T-helper 17 cell (primary cell): ENCODE data around the gene PTPRN2. TPM values are rescaled to one million over a fixed set of nuclear protein-coding genes. Genes with fewer than 3 reads are reported as not detected.

Source experiments
- ATAC-seq: fragments of 150-1000 bp; cut with Tn5 transposase; 2 replicates; pipeline ENCODE4 v1.10.0; 2021; ENCODE audit warnings: mild to moderate bottlenecking, moderate library complexity
- DNase-seq, 3 donors: peaks; one replicate each; pipeline versions ENCODE4 v3.0.0 to v3.0.0-alpha.2; 2020 to 2021
- H3K9me3 ChIP-seq: one replicate; pipeline ENCODE4 v1.7.0; 2013; ENCODE audit warnings: low read length, mild to moderate bottlenecking; ENCODE audit not compliant: control insufficient read depth, poor library complexity, severe bottlenecking
- H3K27ac Mint-ChIP-seq: one replicate; pipeline ENCODE4 v1.8.0; 2022; ENCODE audit warnings: mild to moderate bottlenecking, moderate library complexity, mixed read lengths
- H3K27me3 Mint-ChIP-seq: one replicate; pipeline ENCODE4 v1.8.0; 2022; ENCODE audit warnings: mixed read lengths
- H3K36me3 Mint-ChIP-seq: one replicate; pipeline ENCODE4 v1.8.0; 2022; ENCODE audit warnings: low read depth, mixed read lengths
- H3K4me1 Mint-ChIP-seq: one replicate; pipeline ENCODE4 v1.8.0; 2022; ENCODE audit warnings: mild to moderate bottlenecking, mixed read lengths
- H3K4me3 Mint-ChIP-seq: one replicate; pipeline ENCODE4 v1.8.0; 2022; ENCODE audit warnings: mild to moderate bottlenecking, moderate library complexity, mixed read lengths
- total RNA-seq, 4 donors: library from RNA in 2 of 4; stranded (reverse) in 2 of 4; gene quantifications; one replicate each; pipeline ENCODE4 v1.2.3 and lab custom pipeline; 2022 to 2026

PTPRN2 gene
- total RNA-seq, 2 donors from 2014 or later = 0.42 to 0.57 TPM

DNA sequence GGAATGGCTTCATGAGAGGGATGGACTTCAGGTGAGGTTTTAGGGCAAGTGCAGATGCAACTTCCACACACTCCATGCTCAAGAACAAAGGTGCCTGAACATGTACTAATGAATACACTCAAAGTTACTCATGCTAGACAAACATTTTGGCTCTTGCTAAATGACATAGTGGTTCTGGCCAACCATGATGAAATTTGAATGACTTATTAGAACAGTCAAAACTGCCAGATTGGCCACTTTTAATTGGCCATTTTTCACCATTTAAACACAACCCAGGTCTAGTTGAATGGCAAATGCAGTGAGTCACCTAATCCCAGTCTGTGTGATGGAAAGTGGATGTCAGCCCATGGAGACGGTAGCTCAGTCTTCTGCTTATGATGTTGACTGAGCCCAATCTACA is 4.9 kb upstream of the PTPRN2 start:
- peaks cover 4% of the 10 kb centered on the region for H3K9me3 ChIP-seq
- Mint-ChIP-seq H3K36me3 (no peaks in the 10 kb centered on the region), H3K4me3 (no peak overlapping the region), H3K27ac (no peak overlapping the region), H3K27me3 (no peaks in the 10 kb centered on the region), H3K4me1 (no peaks in the 10 kb centered on the region)
- ATAC-seq (no peak), DNase-seq (no peak)

DNA sequence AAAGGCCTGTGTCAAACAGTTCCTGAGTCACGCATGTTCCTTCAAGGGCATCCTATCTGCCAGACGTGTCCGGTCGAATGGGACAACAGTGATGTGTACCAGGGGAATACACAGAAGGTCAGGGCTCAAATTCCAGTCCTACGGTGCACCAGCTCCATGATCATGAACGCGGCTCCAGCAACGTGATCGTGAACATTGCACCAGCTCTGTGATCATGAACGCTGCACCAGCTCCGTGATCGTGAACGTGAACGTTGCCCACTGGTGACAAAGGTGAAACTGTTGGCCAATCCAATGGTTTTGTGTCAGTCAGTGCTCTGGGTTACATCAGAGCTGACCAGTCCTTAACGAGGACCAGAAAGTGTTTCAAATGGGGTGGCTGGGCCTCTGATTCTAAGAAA is 4.3 kb upstream of the PTPRN2 start:
- no peak for DNase-seq
- peaks cover 4% of the 10 kb centered on the region for H3K9me3 ChIP-seq
- Mint-ChIP-seq H3K36me3 (no peaks in the 10 kb centered on the region), H3K27me3 (no peaks in the 10 kb centered on the region), H3K27ac (no peak overlapping the region), H3K4me3 (no peak overlapping the region), H3K4me1 (no peaks in the 10 kb centered on the region)
- no peak for ATAC-seq

DNA sequence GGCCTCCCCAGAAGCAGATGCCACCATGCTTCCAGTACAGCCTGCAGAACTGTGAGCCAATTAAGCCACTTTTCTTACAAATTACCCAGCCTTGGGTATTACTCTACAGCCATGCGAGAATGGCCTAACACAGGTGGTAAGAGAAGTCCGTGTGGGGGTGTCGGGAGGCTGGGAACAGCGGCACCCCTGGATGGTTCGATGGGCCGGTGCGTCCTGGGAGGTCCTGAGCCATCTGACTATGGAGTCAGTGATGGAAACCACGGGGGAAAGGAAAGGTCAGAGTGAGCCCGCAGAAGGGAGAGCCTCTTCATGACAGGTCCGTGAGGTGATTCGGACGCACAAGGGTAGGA is 2.5 kb upstream of the PTPRN2 start:
- peaks cover 3% of the 10 kb centered on the region for H3K4me1 Mint-ChIP-seq
- no peaks in the 10 kb centered on the region for H3K36me3 Mint-ChIP-seq
- peaks cover 12% of the 10 kb centered on the region for H3K27me3 Mint-ChIP-seq
- H3K9me3 ChIP-seq = peaks cover 3% of the 10 kb centered on the region
- ATAC-seq = no peak
- H3K27ac Mint-ChIP-seq = no peak overlapping the region
- no peak for DNase-seq
- H3K4me3 Mint-ChIP-seq = no peak overlapping the region

DNA sequence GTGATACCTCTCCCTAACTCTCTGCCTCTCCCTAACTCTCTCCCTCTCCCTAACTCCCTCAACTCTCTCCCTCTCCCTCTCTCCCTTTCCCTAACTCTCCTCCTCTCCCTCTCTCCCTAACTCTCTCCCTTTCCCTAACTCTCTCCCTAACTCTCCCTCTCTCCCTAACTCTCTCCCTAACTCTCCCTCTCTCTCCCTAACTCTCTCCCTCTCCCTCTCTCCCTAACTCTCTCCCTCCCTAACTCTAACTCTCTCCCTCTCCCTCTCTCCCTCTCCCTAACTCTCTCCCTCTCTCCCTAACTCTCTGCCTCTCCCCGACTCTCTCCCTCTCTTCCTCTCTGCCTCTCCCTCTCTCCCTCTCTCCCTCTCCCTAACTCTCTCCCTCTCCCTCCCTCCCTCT is 2.0 kb upstream of the PTPRN2 start:
- peaks cover 17% of the 10 kb centered on the region for H3K27me3 Mint-ChIP-seq
- H3K4me3 Mint-ChIP-seq = no peak overlapping the region
- no peaks in the 10 kb centered on the region for H3K9me3 ChIP-seq
- ATAC-seq (no peak), DNase-seq (no peak)
- peaks cover 3% of the 10 kb centered on the region for H3K4me1 Mint-ChIP-seq
- no peaks in the 10 kb centered on the region for H3K36me3 Mint-ChIP-seq
- no peak overlapping the region for H3K27ac Mint-ChIP-seq

DNA sequence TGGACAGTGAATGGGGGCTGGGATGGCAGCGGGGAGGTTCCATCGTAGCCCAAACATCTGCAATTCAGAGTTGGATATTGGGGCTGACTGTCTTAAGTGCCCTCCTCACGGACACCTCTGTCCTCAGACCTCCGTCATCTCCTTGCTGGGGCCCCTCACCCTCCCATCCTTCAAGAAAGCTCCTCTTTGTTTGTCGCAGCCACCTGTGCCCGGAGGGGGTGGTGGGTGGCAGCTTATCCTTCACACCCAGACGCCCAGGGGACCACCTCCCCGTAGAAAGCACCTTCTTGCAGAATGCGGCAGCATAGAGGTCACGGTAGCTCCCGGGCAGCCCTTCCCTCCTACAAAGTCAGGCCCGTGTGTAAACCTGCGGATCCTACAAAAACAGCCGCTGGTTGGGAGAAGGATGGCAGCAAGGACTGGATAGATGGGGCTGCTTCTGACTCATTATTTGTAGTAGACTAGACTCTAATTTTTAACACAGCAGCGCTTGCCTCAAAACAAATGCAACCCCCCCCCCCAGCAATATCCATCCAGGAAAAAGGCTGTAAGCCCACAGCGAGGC is 1.3 kb upstream of the PTPRN2 start:
- DNase-seq (no peak), ATAC-seq (no peak)
- H3K4me3 Mint-ChIP-seq = peak overlapping the region; percentile 76
- no peaks in the 10 kb centered on the region for H3K36me3 Mint-ChIP-seq
- H3K4me1 Mint-ChIP-seq = peaks cover 6% of the 10 kb centered on the region
- H3K9me3 ChIP-seq = no peaks in the 10 kb centered on the region
- H3K27me3 Mint-ChIP-seq = peaks cover 24% of the 10 kb centered on the region
- no peak overlapping the region for H3K27ac Mint-ChIP-seq

DNA sequence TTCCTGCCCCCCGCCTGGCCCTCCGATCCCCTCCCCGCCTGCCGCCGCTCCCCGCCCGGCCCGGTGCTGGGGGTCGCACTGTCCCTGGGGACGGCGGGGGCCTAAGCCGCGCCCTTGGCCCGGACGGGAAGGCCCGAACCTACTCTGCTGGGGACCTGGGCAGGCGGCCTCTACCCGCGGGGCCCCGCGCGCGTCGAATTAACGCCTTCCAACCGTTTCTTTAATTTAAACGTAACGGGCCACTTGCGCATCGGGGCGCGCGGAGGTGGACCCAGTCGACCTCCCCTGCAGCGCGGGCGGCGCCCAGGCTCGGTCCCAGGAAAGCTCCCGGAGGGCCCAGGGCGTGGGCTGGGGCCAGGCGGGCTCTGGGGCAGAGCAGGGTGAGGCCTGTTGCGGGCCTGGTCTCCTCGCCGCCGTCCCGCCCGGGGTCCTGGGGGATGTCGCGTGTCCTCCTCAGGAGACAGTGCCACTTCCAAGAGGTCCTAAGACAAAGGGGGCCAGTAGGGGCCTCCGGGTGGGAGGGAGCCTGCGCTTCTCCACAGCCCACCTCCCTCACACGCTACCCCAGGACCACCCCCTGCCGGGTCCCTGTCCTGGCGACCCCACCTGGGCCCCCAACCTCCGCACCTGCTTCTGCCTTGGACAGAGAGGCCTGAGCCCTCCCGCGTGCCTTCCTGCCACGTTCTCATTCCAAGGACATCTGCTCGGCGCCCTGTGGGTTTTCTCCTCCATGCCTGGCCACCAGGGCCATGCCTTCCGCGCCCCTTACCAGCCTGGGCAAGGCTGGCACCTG is 658 bp upstream of the PTPRN2 start:
- peaks cover 31% of the 10 kb centered on the region for H3K27me3 Mint-ChIP-seq
- no peak overlapping the region for H3K27ac Mint-ChIP-seq
- H3K4me3 Mint-ChIP-seq = peak overlapping the region; percentile 76
- DNase-seq = no peak
- H3K4me1 Mint-ChIP-seq = peaks cover 6% of the 10 kb centered on the region
- no peaks in the 10 kb centered on the region for H3K36me3 Mint-ChIP-seq
- ATAC-seq = peak; percentile 3
- H3K9me3 ChIP-seq = no peaks in the 10 kb centered on the region

DNA sequence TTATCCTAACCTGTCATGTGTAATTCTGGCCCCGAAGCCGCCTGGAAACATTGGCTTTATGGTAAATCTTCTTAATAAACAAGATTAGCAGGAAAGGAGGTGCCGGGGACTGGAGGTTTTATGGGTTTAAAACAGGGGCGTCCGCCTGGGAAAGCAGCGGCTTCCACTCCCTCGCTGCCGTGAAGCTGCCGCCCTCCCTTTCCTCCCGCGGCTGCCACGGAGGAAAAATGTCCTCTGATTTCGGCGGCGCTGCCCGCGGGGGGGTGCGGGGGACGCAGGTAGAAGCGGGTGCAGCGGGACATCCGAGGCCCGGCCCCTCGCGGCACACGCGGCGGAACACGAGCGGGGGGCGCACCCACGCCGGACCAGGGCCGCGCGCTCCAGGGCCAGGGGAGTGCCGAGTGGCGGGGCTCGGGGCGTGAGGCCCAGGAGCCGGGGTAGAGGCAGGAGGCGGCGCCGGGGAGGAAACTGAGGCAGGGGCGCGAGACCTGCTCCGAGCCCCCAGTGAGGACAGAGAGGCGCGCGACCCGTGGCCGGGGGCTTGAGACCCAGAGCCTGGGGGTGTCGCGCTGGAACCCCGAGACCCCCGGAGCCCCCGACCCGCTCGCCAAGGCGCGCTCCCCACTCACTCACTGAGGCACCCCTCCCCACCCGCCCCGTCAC is 993 bp downstream of the PTPRN2 start:
- ATAC-seq = no peak
- no peaks in the 10 kb centered on the region for H3K9me3 ChIP-seq
- peak overlapping the region; percentile 86 for H3K4me3 Mint-ChIP-seq
- no peak for DNase-seq
- no peak overlapping the region for H3K27ac Mint-ChIP-seq
- H3K4me1 Mint-ChIP-seq = peaks cover 6% of the 10 kb centered on the region
- no peaks in the 10 kb centered on the region for H3K36me3 Mint-ChIP-seq
- H3K27me3 Mint-ChIP-seq = peaks cover 36% of the 10 kb centered on the region

DNA sequence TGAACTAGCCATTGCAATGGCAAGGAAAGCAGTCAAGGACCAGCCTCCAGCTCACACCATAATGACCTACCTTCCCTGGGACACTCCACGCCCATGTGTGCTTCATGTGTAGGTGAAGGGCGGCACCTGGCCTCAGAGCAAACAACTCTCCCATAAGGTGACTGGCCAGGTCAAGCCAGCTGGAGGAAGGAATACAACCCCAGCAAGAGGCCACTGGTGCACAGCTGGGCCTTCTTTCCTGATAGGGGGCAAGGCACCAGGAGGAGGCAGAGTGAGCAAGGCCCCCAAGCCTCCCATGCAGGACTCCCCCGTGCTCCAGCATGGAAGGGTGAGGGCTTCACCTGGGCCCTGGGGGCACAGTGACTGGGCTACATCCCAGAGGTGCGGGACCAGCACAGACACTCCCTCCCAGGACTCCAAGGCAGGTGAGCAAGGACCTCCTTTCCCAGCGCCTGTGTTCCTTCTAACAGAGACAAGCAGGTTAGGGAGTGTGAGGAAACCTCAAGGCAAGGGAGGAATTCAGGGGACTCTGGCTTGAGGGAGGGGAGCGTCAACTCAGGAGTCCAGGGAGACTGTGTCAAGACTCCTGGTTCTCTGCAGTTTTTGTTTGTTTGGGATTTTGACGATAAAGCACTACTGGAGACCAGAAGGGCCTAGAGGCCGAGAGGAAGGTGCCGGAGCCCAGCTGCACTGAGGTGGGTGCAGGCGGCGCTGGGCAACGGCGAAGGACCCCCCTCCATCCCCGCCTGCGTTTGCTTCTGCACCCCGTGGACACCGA is 1.7 kb downstream of the PTPRN2 start:
- H3K36me3 Mint-ChIP-seq = no peaks in the 10 kb centered on the region
- no peak overlapping the region for H3K27ac Mint-ChIP-seq
- peaks cover 6% of the 10 kb centered on the region for H3K4me1 Mint-ChIP-seq
- ATAC-seq (no peak), DNase-seq (no peak)
- peak overlapping the region; percentile 86 for H3K4me3 Mint-ChIP-seq
- no peaks in the 10 kb centered on the region for H3K9me3 ChIP-seq
- peaks cover 36% of the 10 kb centered on the region for H3K27me3 Mint-ChIP-seq

DNA sequence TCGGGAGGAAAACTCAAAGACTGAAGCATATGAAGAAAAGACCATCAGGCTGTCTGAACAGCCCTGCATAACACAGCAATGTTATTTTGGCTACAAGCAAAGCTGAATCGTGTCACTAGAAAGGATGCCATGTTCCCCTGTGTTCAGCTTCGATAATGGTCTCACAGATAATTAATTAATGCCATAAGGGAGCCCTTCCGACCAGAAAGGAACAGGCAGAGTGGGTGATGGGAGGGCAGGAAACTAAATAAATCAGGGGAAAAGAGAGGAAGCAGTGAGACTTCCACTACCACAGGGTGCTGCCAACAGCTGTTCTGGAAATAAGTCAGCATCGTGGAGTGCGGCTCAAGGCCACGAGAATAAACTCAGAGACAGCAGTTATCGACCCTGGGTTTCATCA is 3.2 kb downstream of the PTPRN2 start:
- DNase-seq (no peak), ATAC-seq (no peak)
- no peak overlapping the region for H3K27ac Mint-ChIP-seq
- peaks cover 6% of the 10 kb centered on the region for H3K4me1 Mint-ChIP-seq
- no peaks in the 10 kb centered on the region for H3K36me3 Mint-ChIP-seq
- no peak overlapping the region for H3K4me3 Mint-ChIP-seq
- H3K27me3 Mint-ChIP-seq = peaks cover 36% of the 10 kb centered on the region
- no peaks in the 10 kb centered on the region for H3K9me3 ChIP-seq

DNA sequence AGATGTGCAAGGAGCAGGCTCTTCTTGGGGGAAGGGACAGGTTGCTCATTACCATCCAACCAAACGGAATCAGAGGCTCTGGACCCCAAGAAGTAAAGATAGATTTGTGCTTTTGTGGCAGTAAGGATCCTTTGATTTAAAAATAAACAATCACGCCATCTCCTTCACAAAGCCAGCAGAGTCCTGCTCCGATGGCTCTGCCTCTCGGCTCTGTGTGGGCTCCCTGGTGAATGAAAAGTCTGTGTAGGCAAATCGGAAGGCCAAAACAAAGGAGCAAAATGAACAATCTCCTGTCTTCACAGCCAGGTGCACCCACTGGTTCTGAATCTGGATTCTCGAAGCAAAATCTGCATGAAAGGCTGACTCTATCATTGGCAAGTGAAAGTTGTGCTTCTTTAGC is 3.8 kb downstream of the PTPRN2 start:
- no peak overlapping the region for H3K4me3 Mint-ChIP-seq
- ATAC-seq (no peak), DNase-seq (no peak)
- no peaks in the 10 kb centered on the region for H3K9me3 ChIP-seq
- peaks cover 6% of the 10 kb centered on the region for H3K4me1 Mint-ChIP-seq
- no peaks in the 10 kb centered on the region for H3K36me3 Mint-ChIP-seq
- peaks cover 36% of the 10 kb centered on the region for H3K27me3 Mint-ChIP-seq
- no peak overlapping the region for H3K27ac Mint-ChIP-seq

DNA sequence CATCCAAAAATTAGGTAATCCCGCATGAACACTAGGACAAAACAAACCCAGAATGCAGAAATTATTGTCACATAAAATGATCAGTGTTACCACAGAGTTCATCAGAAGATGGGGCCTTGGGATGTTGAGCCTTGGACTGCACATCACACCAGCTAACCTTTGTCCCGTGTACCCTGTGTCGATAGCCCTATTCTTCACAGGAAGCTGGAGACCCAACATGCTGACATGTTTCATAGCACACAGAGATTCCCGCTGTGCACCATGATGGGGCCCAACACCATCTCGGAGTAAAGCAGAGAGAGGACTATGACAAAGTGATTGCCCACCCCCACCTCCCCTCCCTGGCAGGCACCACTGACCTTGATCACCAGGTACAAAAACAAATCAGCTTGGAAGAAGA is 4.5 kb downstream of the PTPRN2 start:
- H3K27ac Mint-ChIP-seq = no peak overlapping the region
- ATAC-seq = no peak
- H3K36me3 Mint-ChIP-seq = no peaks in the 10 kb centered on the region

DNA sequence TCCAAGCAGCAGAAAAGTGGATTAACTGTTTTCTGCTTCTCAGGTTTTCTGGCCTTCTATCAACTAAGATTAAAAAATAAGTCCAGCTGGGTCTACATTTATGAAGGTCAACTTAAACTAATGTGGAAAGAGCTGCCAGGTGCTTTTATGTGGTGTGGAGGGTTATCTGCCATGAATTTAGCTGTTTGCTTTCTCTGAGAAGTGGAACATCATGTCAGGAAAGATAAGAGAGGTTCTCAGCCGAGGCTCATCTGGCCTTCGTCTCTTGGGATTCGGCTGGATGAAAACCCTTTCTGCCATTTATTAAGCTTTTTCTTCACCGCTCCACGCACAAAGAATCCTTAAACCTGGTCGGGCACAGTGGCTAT is 5.5 kb downstream of the PTPRN2 start:
- H3K4me1 Mint-ChIP-seq = peaks cover 6% of the 10 kb centered on the region
- peaks cover 36% of the 10 kb centered on the region for H3K27me3 Mint-ChIP-seq
- H3K4me3 Mint-ChIP-seq = no peak overlapping the region
- ATAC-seq (no peak), DNase-seq (no peak)
- no peak overlapping the region for H3K27ac Mint-ChIP-seq
- no peaks in the 10 kb centered on the region for H3K9me3 ChIP-seq
- no peaks in the 10 kb centered on the region for H3K36me3 Mint-ChIP-seq

More for the DNA sequence above, 4.5 kb downstream of the PTPRN2 start:
- Mint-ChIP-seq H3K4me3 (no peak overlapping the region), H3K27me3 (peaks cover 36% of the 10 kb centered on the region), H3K4me1 (peaks cover 6% of the 10 kb centered on the region)
- no peak for DNase-seq
- no peaks in the 10 kb centered on the region for H3K9me3 ChIP-seq

DNA sequence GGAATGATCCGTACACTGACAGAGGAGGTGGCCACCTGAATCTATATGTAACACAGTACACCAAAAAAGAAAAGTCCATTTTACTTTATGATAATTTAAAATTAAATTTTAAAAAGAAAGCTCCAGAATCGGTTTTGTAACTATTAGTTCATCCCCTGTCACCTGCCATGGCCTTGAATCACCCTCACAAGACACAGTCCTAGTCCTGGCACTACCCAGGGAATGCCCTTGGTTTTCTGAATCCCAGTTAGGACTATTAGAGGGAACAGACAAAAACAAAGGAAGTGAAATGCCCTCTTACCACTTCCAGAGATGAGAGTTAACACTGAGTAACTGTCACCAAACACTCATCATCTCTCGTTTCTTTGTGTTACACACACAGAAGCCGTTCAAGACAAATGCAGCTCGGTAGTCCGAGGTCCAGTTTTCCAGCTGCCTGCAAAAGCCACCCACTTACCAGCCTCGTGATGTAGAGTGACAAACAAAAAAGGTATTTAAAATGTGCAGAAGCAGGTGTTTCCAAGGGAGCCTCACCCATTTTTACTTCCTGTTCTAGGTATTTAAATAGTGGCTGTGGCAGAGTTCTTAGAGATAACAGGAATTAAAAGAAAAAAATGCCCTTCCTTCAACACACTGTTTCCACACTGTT is 6.1 kb downstream of the PTPRN2 start:
- ATAC-seq (no peak), DNase-seq (no peak)
- H3K27me3 Mint-ChIP-seq = peaks cover 36% of the 10 kb centered on the region
- H3K27ac Mint-ChIP-seq = no peak overlapping the region
- H3K4me3 Mint-ChIP-seq = no peak overlapping the region
- H3K4me1 Mint-ChIP-seq = peaks cover 6% of the 10 kb centered on the region
- no peaks in the 10 kb centered on the region for H3K9me3 ChIP-seq
- H3K36me3 Mint-ChIP-seq = no peaks in the 10 kb centered on the region
